ENCODE measurements around the gene RAB5B. TPM values are rescaled to one million over a fixed set of nuclear protein-coding genes. Genes with fewer than 3 reads are reported as not detected.
A peak's percentile ranks its signal among the peaks of the same experiment; 100 is the strongest.

RAB5B gene
- total RNA-seq, 1 donor from 2014 or later: 138 TPM

DNA sequence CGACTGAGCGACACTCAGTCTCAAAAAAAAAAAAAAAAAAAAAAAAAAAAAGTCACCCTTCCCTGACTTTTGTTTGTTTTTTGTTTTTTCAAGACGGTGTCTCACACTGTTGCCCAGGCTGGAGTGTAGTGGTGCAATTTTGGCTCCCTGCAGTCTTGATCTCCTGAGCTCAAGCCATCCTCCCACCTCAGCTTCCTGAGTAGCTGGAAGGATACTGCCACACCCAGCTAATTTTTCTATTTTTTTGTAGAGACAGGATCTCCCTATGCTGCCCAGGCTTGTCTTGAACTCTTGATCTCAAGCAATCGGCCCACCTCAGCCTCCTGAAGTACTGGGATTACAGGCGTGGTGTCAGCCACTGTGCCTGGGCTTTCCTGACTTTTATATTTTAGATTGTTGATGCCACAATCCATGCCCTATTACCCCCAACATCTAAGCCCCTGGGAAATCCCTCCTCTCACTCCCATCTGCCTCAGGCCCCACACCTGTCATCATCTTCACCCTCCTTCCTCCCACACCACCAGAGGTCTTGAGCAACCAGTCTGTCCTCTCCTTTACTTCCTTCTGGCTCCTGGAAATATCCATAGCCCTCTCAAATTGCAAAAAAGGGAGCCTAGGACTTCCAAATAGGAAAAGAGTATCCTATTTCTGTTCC lies 54.8 kb downstream of the RAB5B start:
- Histone ChIP-seq H3K9me3 (no peaks in the 10 kb centered on the region), H3K4me1 (peaks cover 7% of the 10 kb centered on the region), H3K36me3 (peaks cover 56% of the 10 kb centered on the region), H3K27ac (no peak overlapping the region), H3K27me3 (ENCODE audit: low read depth) (no peaks in the 10 kb centered on the region), H3K4me3 (no peak overlapping the region)
- peak in 1 of 2 donors; percentile 35 for ATAC-seq
- no peak for TF ChIP-seq CTCF (IDR thresholded peaks at IDR 0.05)
- intact Hi-C loops (cut with DNase I): no loop called here
- no peak for DNase-seq

- H3K27ac ChIP-seq: no peak overlapping the region
- intact Hi-C loops (cut with DNase I): no loop called here
Observed at GRCh38 chr12:56029166-56029519, 55.3 kb downstream of the RAB5B start.

DNA sequence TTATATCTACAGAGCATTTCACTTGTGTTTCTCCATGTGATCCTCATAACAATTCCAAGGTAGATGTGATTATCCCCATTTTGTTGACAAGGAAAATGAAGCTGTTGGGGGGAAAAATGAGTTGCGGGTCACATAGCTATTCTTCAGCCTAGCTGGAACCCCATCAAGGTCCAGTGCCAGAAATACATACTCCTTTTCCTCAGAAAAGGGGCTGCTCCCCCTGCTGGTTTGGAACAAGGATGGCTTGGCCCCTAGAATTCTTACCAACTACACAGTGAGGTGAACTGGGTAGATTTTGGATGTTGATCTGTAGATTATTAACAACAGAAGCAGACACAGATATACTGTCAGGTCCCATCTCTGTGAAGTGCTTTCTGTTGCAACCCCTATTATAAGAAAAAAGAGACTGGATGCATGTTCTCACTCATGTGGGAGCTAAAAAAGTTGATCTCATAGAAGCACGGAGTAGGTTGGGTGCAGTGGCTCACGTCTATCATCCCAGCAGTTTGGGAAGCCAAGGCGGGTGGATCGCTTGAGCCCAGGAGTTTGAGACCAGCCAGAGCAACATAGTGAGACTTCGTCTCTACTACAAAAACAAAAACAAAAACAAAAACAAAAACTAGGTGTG lies 55.9 kb downstream of the RAB5B start:
- DNase-seq (no peak), ATAC-seq (peak; percentile 72 to 88)
- no peaks in the 10 kb centered on the region for H3K27me3 ChIP-seq (ENCODE audit: low read depth)
- TF ChIP-seq CTCF (IDR thresholded peaks at IDR 0.05): peak; percentile 63
- no peak overlapping the region for H3K4me3 ChIP-seq
- peaks cover 62% of the 10 kb centered on the region for H3K36me3 ChIP-seq
- no peak overlapping the region for H3K27ac ChIP-seq
- H3K9me3 ChIP-seq: no peaks in the 10 kb centered on the region
- peaks cover 7% of the 10 kb centered on the region for H3K4me1 ChIP-seq
- intact Hi-C loops (cut with DNase I): no loop called here

More at GRCh38 chr12:56029166-56029519, 55.3 kb downstream of the RAB5B start:
- Histone ChIP-seq H3K27me3 (ENCODE audit: low read depth) (no peaks in the 10 kb centered on the region), H3K4me1 (peaks cover 7% of the 10 kb centered on the region), H3K36me3 (peaks cover 59% of the 10 kb centered on the region), H3K9me3 (no peaks in the 10 kb centered on the region), H3K4me3 (no peak overlapping the region)
- ATAC-seq: no peak
- DNase-seq: no peak
- no peak for TF ChIP-seq CTCF (IDR thresholded peaks at IDR 0.05)

GRCh38 chr12:56031987-56032386 lies 58.1 kb downstream of the RAB5B start:
- Histone ChIP-seq H3K27ac (no peak overlapping the region), H3K4me1 (peaks cover 7% of the 10 kb centered on the region), H3K27me3 (ENCODE audit: low read depth) (no peaks in the 10 kb centered on the region), H3K36me3 (peaks cover 69% of the 10 kb centered on the region), H3K9me3 (no peaks in the 10 kb centered on the region), H3K4me3 (no peak overlapping the region)
- intact Hi-C loops (cut with DNase I): no loop called here
- TF ChIP-seq CTCF (IDR thresholded peaks at IDR 0.05): no peak
- DNase-seq (no peak), ATAC-seq (no peak)

DNA sequence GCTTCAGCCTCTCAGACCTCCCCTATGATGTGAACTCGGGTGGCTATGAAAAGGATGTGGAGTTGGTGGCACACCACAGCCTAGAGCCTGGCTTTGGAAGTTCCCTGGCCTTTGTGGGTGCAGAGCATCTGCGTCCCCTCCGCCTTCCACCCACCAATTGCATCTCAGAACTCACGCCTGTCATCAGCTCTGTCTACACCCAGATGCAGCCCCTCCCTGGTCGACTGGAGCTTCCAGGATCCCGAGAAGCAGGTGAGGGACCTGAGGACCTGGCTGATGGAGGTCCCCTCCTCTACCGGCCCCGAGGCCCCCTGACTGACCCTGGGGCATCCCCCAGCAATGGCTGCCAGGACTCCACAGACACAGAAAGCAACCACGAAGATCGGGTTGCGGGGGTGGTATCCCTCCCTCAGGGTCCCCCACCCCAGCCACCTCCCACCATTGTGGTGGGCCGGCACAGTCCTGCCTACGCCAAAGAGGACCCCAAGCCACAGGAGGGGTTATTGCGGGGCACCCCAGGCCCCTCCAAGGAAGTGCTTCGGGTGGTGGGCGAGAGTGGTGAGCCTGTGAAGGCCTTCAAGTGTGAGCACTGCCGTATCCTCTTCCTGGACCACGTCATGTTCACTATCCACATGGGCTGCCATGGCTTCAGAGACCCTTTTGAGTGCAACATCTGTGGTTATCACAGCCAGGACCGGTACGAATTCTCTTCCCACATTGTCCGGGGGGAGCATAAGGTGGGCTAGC lies 60.9 kb downstream of the RAB5B start:
- no peak overlapping the region for H3K27ac ChIP-seq
- H3K4me1 ChIP-seq: no peaks in the 10 kb centered on the region
- H3K27me3 ChIP-seq (ENCODE audit: low read depth): no peaks in the 10 kb centered on the region
- DNase-seq: no peak
- no peaks in the 10 kb centered on the region for H3K9me3 ChIP-seq
- intact Hi-C loops (cut with DNase I): no loop called here
- no peak overlapping the region for H3K4me3 ChIP-seq
- H3K36me3 ChIP-seq: peaks cover 67% of the 10 kb centered on the region
- peak; percentile 16 to 27 for ATAC-seq
- TF ChIP-seq CTCF (IDR thresholded peaks at IDR 0.05): no peak
